Activated CD4-positive, alpha-beta T cell treated with anti-CD3 and anti-CD28 coated beads, Interleukin-2, amount 10 ng/mL, durations not matched to agents 7 days and 5 days (primary cell): Measurements from ENCODE around the gene NSD2. TPM values are rescaled to one million over a fixed set of nuclear protein-coding genes. Genes with fewer than 3 reads are reported as not detected.

Source experiments
- CTCF ChIA-PET: fragments of 350-600 bp; sonication (Branson Sonifier 250); formaldehyde crosslinking; loops from one replicate; lab custom pipeline; 2021; ENCODE audit warnings: antibody characterized with exemption; lab: Charles Lee
- POLR2A ChIA-PET: fragments of 350-600 bp; sonication (Branson Sonifier 250); formaldehyde crosslinking; loops from one replicate; lab custom pipeline; 2021; ENCODE audit warnings: antibody characterized with exemption; lab: Charles Lee
- DNase-seq: peaks from one replicate; pipeline ENCODE4 v3.0.0-alpha.2; 2020
- H3K27ac Mint-ChIP-seq: one replicate; pipeline ENCODE4 v1.8.0; 2021; ENCODE audit warnings: mild to moderate bottlenecking, moderate library complexity, mixed read lengths
- H3K27me3 Mint-ChIP-seq: one replicate; pipeline ENCODE4 v1.8.0; 2021; ENCODE audit warnings: mixed read lengths
- H3K36me3 Mint-ChIP-seq: one replicate; pipeline ENCODE4 v1.8.0; 2021; ENCODE audit warnings: low read depth, mixed read lengths
- H3K4me1 Mint-ChIP-seq: one replicate; pipeline ENCODE4 v1.8.0; 2021; ENCODE audit warnings: mixed read lengths
- H3K4me3 Mint-ChIP-seq: one replicate; pipeline ENCODE4 v1.8.0; 2021; ENCODE audit warnings: mild to moderate bottlenecking, moderate library complexity, mixed read lengths
- H3K9me3 Mint-ChIP-seq: one replicate; pipeline ENCODE4 v1.8.0; 2021; ENCODE audit warnings: mixed read lengths
- total RNA-seq, 2 experiments: library from RNA; stranded (reverse); gene quantifications; one replicate each; pipeline ENCODE4 v1.2.3, GENCODE V29; 2021

Gene NSD2
- total RNA-seq, 2 experiments from 2014 or later, result 248 to 271 TPM

GRCh38 chr4:1846580-1846979 is 24.6 kb upstream of the NSD2 start:
- H3K27me3 Mint-ChIP-seq, result no peaks in the 10 kb centered on the region
- peaks cover 22% of the 10 kb centered on the region for H3K36me3 Mint-ChIP-seq
- no peak overlapping the region for H3K27ac Mint-ChIP-seq
- no peak overlapping the region for H3K4me3 Mint-ChIP-seq
- H3K9me3 Mint-ChIP-seq, result no peaks in the 10 kb centered on the region
- H3K4me1 Mint-ChIP-seq, result peaks cover 26% of the 10 kb centered on the region
- ChIA-PET CTCF (interaction anchor here (1.7 kb wide), 1 partner anchor 113 kb away, joined by 3 read pairs; no protein-coding TSS in a partner anchor), POLR2A (no interaction called here)
- DNase-seq, result no peak

- no peak overlapping the region for H3K4me3 Mint-ChIP-seq
- H3K9me3 Mint-ChIP-seq, result no peaks in the 10 kb centered on the region
- H3K27ac Mint-ChIP-seq, result no peak overlapping the region
- POLR2A ChIA-PET, result no interaction called here
- H3K36me3 Mint-ChIP-seq, result peaks cover 15% of the 10 kb centered on the region
- CTCF ChIA-PET, result no interaction called here
- no peak for DNase-seq
- H3K4me1 Mint-ChIP-seq, result peaks cover 46% of the 10 kb centered on the region
- H3K27me3 Mint-ChIP-seq, result no peaks in the 10 kb centered on the region
Observed at GRCh38 chr4:1850276-1850675, 20.9 kb upstream of the NSD2 start.

GRCh38 chr4:1851160-1851559 is 20.0 kb upstream of the NSD2 start:
- H3K4me1 Mint-ChIP-seq, result peaks cover 46% of the 10 kb centered on the region
- ChIA-PET CTCF (interaction anchor here (0.7 kb wide), 1 partner anchor 205 kb away, joined by 3 read pairs; no protein-coding TSS in a partner anchor), POLR2A (interaction anchor here (0.6 kb wide), 1 partner anchor 14 kb away, joined by 3 read pairs; no protein-coding TSS in a partner anchor)
- no peaks in the 10 kb centered on the region for H3K27me3 Mint-ChIP-seq
- no peaks in the 10 kb centered on the region for H3K9me3 Mint-ChIP-seq
- no peak for DNase-seq
- peak overlapping the region; percentile 46 for H3K27ac Mint-ChIP-seq
- H3K4me3 Mint-ChIP-seq, result no peak overlapping the region
- peaks cover 13% of the 10 kb centered on the region for H3K36me3 Mint-ChIP-seq

GRCh38 chr4:1851575-1852410 is 19.4 kb upstream of the NSD2 start:
- Mint-ChIP-seq H3K4me3 (no peak overlapping the region), H3K27ac (no peak overlapping the region), H3K4me1 (peaks cover 44% of the 10 kb centered on the region), H3K36me3 (peaks cover 7% of the 10 kb centered on the region), H3K9me3 (no peaks in the 10 kb centered on the region), H3K27me3 (no peaks in the 10 kb centered on the region)
- ChIA-PET POLR2A (interaction anchor here (0.7 kb wide), 1 partner anchor 835 kb away, joined by 3 read pairs; no protein-coding TSS in a partner anchor), CTCF (interaction anchor here (0.7 kb wide), 1 partner anchor 204 kb away, joined by 3 read pairs; no protein-coding TSS in a partner anchor)
- DNase-seq, result no peak

GRCh38 chr4:1852904-1853623 is 18.1 kb upstream of the NSD2 start:
- H3K36me3 Mint-ChIP-seq, result no peaks in the 10 kb centered on the region
- CTCF ChIA-PET, result no interaction called here
- H3K4me1 Mint-ChIP-seq, result peaks cover 53% of the 10 kb centered on the region
- no peaks in the 10 kb centered on the region for H3K27me3 Mint-ChIP-seq
- DNase-seq, result no peak
- H3K27ac Mint-ChIP-seq, result peak overlapping the region; percentile 47
- POLR2A ChIA-PET, result no interaction called here
- no peak overlapping the region for H3K4me3 Mint-ChIP-seq
- no peaks in the 10 kb centered on the region for H3K9me3 Mint-ChIP-seq

- peak overlapping the region; percentile 69 for H3K27ac Mint-ChIP-seq
- H3K4me3 Mint-ChIP-seq, result peak overlapping the region; percentile 77
- H3K36me3 Mint-ChIP-seq, result no peaks in the 10 kb centered on the region
- DNase-seq, result no peak
- ChIA-PET POLR2A (no interaction called here), CTCF (interaction anchor here (0.6 kb wide), 1 partner anchor 95 kb away, joined by 3 read pairs; no protein-coding TSS in a partner anchor)
- no peaks in the 10 kb centered on the region for H3K27me3 Mint-ChIP-seq
- peaks cover 51% of the 10 kb centered on the region for H3K4me1 Mint-ChIP-seq
- H3K9me3 Mint-ChIP-seq, result no peaks in the 10 kb centered on the region
Observed at GRCh38 chr4:1854752-1855151, 16.4 kb upstream of the NSD2 start.

GRCh38 chr4:1855333-1856070 is 15.7 kb upstream of the NSD2 start:
- Mint-ChIP-seq H3K36me3 (no peaks in the 10 kb centered on the region), H3K9me3 (no peaks in the 10 kb centered on the region), H3K4me3 (peak overlapping the region; percentile 77), H3K27ac (peak overlapping the region; percentile 69), H3K4me1 (peaks cover 47% of the 10 kb centered on the region), H3K27me3 (no peaks in the 10 kb centered on the region)
- POLR2A ChIA-PET, result interaction anchor here (1.3 kb wide), 1 partner anchor 134 kb away, joined by 3 read pairs; the partner anchor contains the start of genes TACC3 and TMEM129
- CTCF ChIA-PET, result interaction anchor here (0.6 to 2.3 kb wide), 2 partner anchors 21 to 96 kb away, joined by 3 to 10 read pairs; no protein-coding TSS in a partner anchor
- peak; percentile 15 for DNase-seq

- DNase-seq, result peak; percentile 95
- POLR2A ChIA-PET, result interaction anchor here (1.3 kb wide), 1 partner anchor 135 kb away, joined by 3 read pairs; the partner anchor contains the start of genes TACC3 and TMEM129
- CTCF ChIA-PET, result interaction anchor here (1.7 to 2.3 kb wide), 3 partner anchors 12 to 43 kb away, joined by 4 to 10 read pairs (median 4); no protein-coding TSS in a partner anchor
- H3K27me3 Mint-ChIP-seq, result no peaks in the 10 kb centered on the region
- no peaks in the 10 kb centered on the region for H3K36me3 Mint-ChIP-seq
- peak within 1 kb of the TSS; percentile 77 for H3K4me3 Mint-ChIP-seq
- H3K4me1 Mint-ChIP-seq, result peaks cover 45% of the 10 kb centered on the region
- no peaks in the 10 kb centered on the region for H3K9me3 Mint-ChIP-seq
- peak within 1 kb of the TSS; percentile 82 for H3K27ac Mint-ChIP-seq
Observed at GRCh38 chr4:1856071-1856942, 14.9 kb upstream of the NSD2 start, which contains the start of gene LETM1. TSS of gene LETM1 (minus strand) at chr4:1856156. CDS start at chr4:1855950, 206 bp downstream.

GRCh38 chr4:1856943-1857699 is 14.1 kb upstream of the NSD2 start:
- Mint-ChIP-seq H3K36me3 (no peaks in the 10 kb centered on the region), H3K27ac (peak overlapping the region; percentile 80), H3K27me3 (no peaks in the 10 kb centered on the region), H3K4me1 (peaks cover 43% of the 10 kb centered on the region), H3K9me3 (no peaks in the 10 kb centered on the region), H3K4me3 (peak overlapping the region; percentile 77)
- DNase-seq, result no peak
- ChIA-PET POLR2A (interaction anchor here (1.3 kb wide), 1 partner anchor 136 kb away, joined by 3 read pairs; the partner anchor contains the start of genes TACC3 and TMEM129), CTCF (interaction anchor here (1.7 to 2.3 kb wide), 3 partner anchors 11 to 42 kb away, joined by 4 to 10 read pairs (median 4); no protein-coding TSS in a partner anchor)

GRCh38 chr4:1857931-1858330 is 13.3 kb upstream of the NSD2 start:
- H3K27ac Mint-ChIP-seq, result no peak overlapping the region
- CTCF ChIA-PET, result interaction anchor here (0.6 to 2.0 kb wide), 3 partner anchors 9 to 41 kb away, joined by 3 to 4 read pairs (median 4); no protein-coding TSS in a partner anchor
- peaks cover 44% of the 10 kb centered on the region for H3K4me1 Mint-ChIP-seq
- H3K27me3 Mint-ChIP-seq, result no peaks in the 10 kb centered on the region
- H3K4me3 Mint-ChIP-seq, result no peak overlapping the region
- H3K36me3 Mint-ChIP-seq, result no peaks in the 10 kb centered on the region
- DNase-seq, result no peak
- POLR2A ChIA-PET, result no interaction called here
- H3K9me3 Mint-ChIP-seq, result no peaks in the 10 kb centered on the region
